Adrenal gland (tissue), 5 donors: Measurements from ENCODE around the gene ZKSCAN3.
A peak's percentile ranks its signal among the peaks of the same experiment; 100 is the strongest.

ENCODE experiments used
- CTCF ChIP-seq, 6 experiments: fragments of 450-650 bp in 4 of 6; fragments of 200-600 bp in 2 of 6; sonication (generic) in 1 of 6; IDR thresholded peaks; 1 replicate in 5 of 6; 2 replicates in 1 of 6; pipeline versions ENCODE4 v1.5.1 to v1.8.0; 2016 to 2021; ENCODE audit warnings: antibody characterized with exemption in 6 of 6, mild to moderate bottlenecking in 2 of 6, moderate library complexity in 1 of 6
- POLR2A ChIP-seq, 2 donors: fragments of 450-650 bp; IDR thresholded peaks; one replicate each; pipeline ENCODE4 v1.6.1; 2017; ENCODE audit warnings: antibody characterized with exemption in 2 of 2, mild to moderate bottlenecking in 2 of 2, moderate library complexity in 1 of 2
- donor health status: DM: no; HTN: no; CAD: no.

GRCh38 chr6:28349892-28350737 lies at the start of gene ZKSCAN3:
- TF ChIP-seq CTCF (IDR thresholded peaks at IDR 0.05) (no peak), POLR2A (IDR thresholded peaks at IDR 0.05) (peak in 1 of 2 donors; percentile 59)
